Kidney (tissue), 14 donors: ENCODE data around the gene APC2. TPM values are rescaled to one million over a fixed set of nuclear protein-coding genes. Genes with fewer than 3 reads are reported as not detected.

Source experiments
- DNase-seq, 5 donors: peaks; one replicate each; pipeline ENCODE4 v3.0.0-alpha.2; 2013 to 2020
- FAIRE-seq: peaks from 2 replicates; lab custom pipeline; 2012; peaks lifted over from hg19 to GRCh38; lab: Jason Lieb, UNC
- H3K27ac ChIP-seq, 2 donors: one replicate each; pipeline ENCODE4 v1.7.0; 2013; ENCODE audit warnings: low read depth in 2 of 2, low read length in 2 of 2, inconsistent platforms in 1 of 2
- H3K27me3 ChIP-seq: one replicate; pipeline ENCODE4 v1.7.1; 2013; ENCODE audit warnings: low read length, inconsistent platforms; ENCODE audit not compliant: control insufficient read depth, insufficient read depth
- H3K36me3 ChIP-seq, 3 donors: one replicate each; pipeline versions ENCODE4 v1.7.0 to v1.7.1; 2013; ENCODE audit warnings: low read length in 3 of 3, control low read depth in 1 of 3, inconsistent platforms in 1 of 3; ENCODE audit not compliant: insufficient read depth in 3 of 3, control insufficient read depth in 2 of 3
- H3K4me1 ChIP-seq, 3 donors: one replicate each; pipeline versions ENCODE4 v1.7.0 to v1.7.1; 2013; ENCODE audit warnings: low read length in 3 of 3, inconsistent platforms in 1 of 3, low read depth in 1 of 3; ENCODE audit not compliant: control insufficient read depth in 2 of 3, insufficient read depth in 2 of 3
- H3K4me3 ChIP-seq, 3 donors: one replicate each; pipeline versions ENCODE4 v1.7.0 to v1.8.1; 2013; ENCODE audit warnings: low read length in 3 of 3, control low read depth in 1 of 3, inconsistent platforms in 1 of 3
- H3K9ac ChIP-seq, 3 donors: one replicate each; pipeline versions ENCODE4 v1.7.0 to v1.7.1; 2013; ENCODE audit warnings: low read length in 3 of 3, control low read depth in 1 of 3, inconsistent platforms in 1 of 3
- H3K9me3 ChIP-seq, 3 donors: one replicate each; pipeline versions ENCODE4 v1.7.0 to v1.7.1; 2013; ENCODE audit warnings: low read length in 3 of 3, control low read depth in 1 of 3, inconsistent platforms in 1 of 3; ENCODE audit not compliant: control insufficient read depth in 2 of 3, insufficient read depth in 1 of 3
- intact Hi-C: fragments of 100-400 bp; cut with DNase I; formaldehyde crosslinking; loops from one replicate; pipeline ENCODE4 v1.11.1; 2022
- polyA plus RNA-seq: library from polyadenylated mRNA; stranded (reverse); fragments of 350-450 nt; fragmentation: Illumina TruSeq; extraction: RNeasy Lipid Tissue Mini Kit (QIAGEN cat#74804); gene quantifications from one replicate; pipeline ENCODE4 v1.2.3, GENCODE V29; 2014; ENCODE audit warnings: low read depth, low replicate concordance; ENCODE audit not compliant: insufficient read depth
- total RNA-seq: library from RNA; stranded (reverse); fragmentation: NEBNext Ultra II Directional; extraction: Animal tissue kit (Norgen Biotek cat#: 25700); gene quantifications from one replicate; pipeline ENCODE4 v1.2.1, GENCODE V29; 2021
- TF ChIP-seq, protein P1 (sequence below): IDR thresholded peaks from 3 replicates; pipeline ENCODE4 v1.5.1; 2012; ENCODE audit warnings: mild to moderate bottlenecking, moderate library complexity, borderline replicate concordance; ENCODE audit not compliant: insufficient read depth; ENCODE audit errors: extremely low read depth
- donor health status: control.
- donor health status: control.
- donor health status: control.
- donor health status: control.
- donor health status: control.
- donor health status: DM: yes; HTN: yes; CAD: no.
- donor health status: Normal renal cell carcinoma (clear cell type).

The APC2 gene
- total and polyA plus RNA-seq, 2 donors from 2014 or later, result 0.25 TPM; not detected in 1

- H3K27ac ChIP-seq, result no peak overlapping the region
- intact Hi-C loops, result no loop called here
- H3K27me3 ChIP-seq, result no peaks in the 10 kb centered on the region
- no peaks in the 10 kb centered on the region for H3K9me3 ChIP-seq
- FAIRE-seq, result no peak
- peaks cover 0 to 8% (median 0%) of the 10 kb centered on the region in 3 donors for H3K4me1 ChIP-seq
- DNase-seq, result peak in 2 of 5 donors; percentile 55 to 73
- H3K9ac ChIP-seq, result no peak overlapping the region
- H3K36me3 ChIP-seq, result no peaks in the 10 kb centered on the region
- H3K4me3 ChIP-seq, result no peak overlapping the region
- TF ChIP-seq, protein P1, sequence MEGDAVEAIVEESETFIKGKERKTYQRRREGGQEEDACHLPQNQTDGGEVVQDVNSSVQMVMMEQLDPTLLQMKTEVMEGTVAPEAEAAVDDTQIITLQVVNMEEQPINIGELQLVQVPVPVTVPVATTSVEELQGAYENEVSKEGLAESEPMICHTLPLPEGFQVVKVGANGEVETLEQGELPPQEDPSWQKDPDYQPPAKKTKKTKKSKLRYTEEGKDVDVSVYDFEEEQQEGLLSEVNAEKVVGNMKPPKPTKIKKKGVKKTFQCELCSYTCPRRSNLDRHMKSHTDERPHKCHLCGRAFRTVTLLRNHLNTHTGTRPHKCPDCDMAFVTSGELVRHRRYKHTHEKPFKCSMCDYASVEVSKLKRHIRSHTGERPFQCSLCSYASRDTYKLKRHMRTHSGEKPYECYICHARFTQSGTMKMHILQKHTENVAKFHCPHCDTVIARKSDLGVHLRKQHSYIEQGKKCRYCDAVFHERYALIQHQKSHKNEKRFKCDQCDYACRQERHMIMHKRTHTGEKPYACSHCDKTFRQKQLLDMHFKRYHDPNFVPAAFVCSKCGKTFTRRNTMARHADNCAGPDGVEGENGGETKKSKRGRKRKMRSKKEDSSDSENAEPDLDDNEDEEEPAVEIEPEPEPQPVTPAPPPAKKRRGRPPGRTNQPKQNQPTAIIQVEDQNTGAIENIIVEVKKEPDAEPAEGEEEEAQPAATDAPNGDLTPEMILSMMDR, result no peak
Measured at GRCh38 chr19:1487576-1488281, 37.8 kb downstream of the APC2 start.

GRCh38 chr19:1488282-1488601 is 38.3 kb downstream of the APC2 start:
- Histone ChIP-seq H3K4me1 (peaks cover 0 to 8% (median 0%) of the 10 kb centered on the region in 3 donors), H3K9me3 (no peaks in the 10 kb centered on the region), H3K27me3 (no peaks in the 10 kb centered on the region), H3K27ac (no peak overlapping the region), H3K9ac (no peak overlapping the region), H3K36me3 (no peaks in the 10 kb centered on the region), H3K4me3 (no peak overlapping the region)
- FAIRE-seq (no peak), DNase-seq (no peak)
- intact Hi-C loops, result no loop called here
- TF ChIP-seq, protein P1, result no peak

- peak overlapping the region in 1 of 2 donors; percentile 74 for H3K27ac ChIP-seq
- FAIRE-seq, result no peak
- H3K27me3 ChIP-seq, result no peaks in the 10 kb centered on the region
- H3K4me1 ChIP-seq, result peaks cover 0 to 8% (median 0%) of the 10 kb centered on the region in 3 donors
- peak overlapping the region in 2 of 3 donors; percentile 41 to 67 for H3K9ac ChIP-seq
- TF ChIP-seq, protein P1, result no peak
- DNase-seq, result peak in 1 of 5 donors; percentile 86
- peak overlapping the region in 1 of 3 donors; percentile 82 for H3K4me3 ChIP-seq
- intact Hi-C loops, result no loop called here
- H3K9me3 ChIP-seq, result no peaks in the 10 kb centered on the region
- no peaks in the 10 kb centered on the region for H3K36me3 ChIP-seq
Measured at GRCh38 chr19:1489463-1490310, 39.8 kb downstream of the APC2 start.
